GM18505 (cell line): ENCODE measurements around the gene FAM43B.

Experiments used
- ATAC-seq: cut with Tn5 transposase; IDR thresholded peaks from one replicate; pipeline ENCODE4 v1.9.1; 2021; ENCODE audit not compliant: unreplicated experiment
- POLR2A ChIP-seq: IDR thresholded peaks from 4 replicates; pipeline ENCODE4 v1.6.1; 2011; ENCODE audit warnings: borderline replicate concordance; ENCODE audit not compliant: insufficient read depth, insufficient read length; ENCODE audit errors: extremely low read depth

The FAM43B gene

DNA sequence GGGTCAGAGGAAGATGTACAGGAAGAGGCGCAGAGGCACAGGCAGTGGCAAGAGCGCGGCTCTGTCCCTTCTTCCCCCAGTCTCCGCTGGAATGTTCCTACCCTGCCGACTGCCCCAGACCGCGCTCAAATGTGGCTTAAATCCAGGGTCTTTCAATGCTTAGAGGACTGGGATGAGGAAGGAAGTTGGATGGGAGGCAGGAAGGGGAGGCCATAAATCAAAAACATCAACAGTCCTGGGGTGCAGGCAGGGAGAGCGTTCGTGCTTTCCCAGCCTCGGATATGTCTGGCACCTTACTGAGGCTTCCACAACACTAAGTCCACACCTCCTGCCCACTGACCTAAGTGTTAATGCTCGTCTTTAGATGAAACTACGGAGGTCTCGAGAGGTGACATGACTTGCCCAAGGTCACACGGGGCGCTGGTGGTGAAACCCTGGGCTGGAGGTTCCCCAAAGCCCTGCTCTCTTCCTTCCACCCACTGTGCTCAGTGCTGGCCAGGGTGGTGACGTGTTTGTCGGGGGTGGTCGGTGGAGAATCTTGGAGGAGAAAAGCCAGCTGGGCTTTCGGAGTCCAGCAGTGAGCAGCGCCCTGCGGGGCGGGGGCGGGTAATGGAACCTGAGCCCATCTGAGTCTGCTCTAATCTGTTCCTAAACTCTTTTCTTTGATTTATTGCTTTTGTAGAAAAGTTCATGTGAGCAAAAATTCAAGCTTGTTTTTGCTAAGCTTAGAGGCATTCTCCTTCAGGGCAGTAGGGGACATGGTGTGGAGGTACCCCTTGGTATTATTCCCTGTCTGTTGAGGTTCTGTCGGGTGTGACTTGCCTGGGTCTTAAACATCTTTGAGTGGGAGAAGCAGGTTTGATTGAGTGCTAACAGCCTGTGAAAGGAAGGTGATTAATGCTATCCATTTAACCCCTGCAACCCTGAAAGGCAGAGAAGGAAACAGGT lies 37.2 kb downstream of the FAM43B start:
- ATAC-seq, result no peak
- TF ChIP-seq POLR2A, result no peak

DNA sequence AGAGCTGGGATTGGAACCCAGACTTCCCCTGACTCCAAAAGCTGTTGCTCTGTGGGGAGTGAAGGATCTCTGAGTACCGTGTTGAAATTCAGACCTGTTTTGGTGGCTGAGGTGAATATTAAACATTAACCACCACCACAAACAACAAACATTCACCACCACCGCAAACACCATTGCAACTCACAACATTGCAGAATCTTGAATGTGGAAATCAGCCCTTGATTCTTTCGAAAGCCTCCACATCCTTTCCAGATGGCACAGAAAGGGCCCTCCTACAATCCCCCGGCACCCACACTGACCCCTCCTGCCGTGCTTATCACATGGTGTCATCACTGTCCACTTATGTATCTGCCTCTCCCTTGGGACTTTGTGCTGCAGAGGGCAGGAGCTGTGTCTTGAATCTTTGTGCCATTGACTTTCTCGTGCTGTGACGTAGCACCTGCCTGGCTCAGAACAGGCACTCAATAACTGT lies 38.0 kb downstream of the FAM43B start:
- no peak for TF ChIP-seq POLR2A

DNA sequence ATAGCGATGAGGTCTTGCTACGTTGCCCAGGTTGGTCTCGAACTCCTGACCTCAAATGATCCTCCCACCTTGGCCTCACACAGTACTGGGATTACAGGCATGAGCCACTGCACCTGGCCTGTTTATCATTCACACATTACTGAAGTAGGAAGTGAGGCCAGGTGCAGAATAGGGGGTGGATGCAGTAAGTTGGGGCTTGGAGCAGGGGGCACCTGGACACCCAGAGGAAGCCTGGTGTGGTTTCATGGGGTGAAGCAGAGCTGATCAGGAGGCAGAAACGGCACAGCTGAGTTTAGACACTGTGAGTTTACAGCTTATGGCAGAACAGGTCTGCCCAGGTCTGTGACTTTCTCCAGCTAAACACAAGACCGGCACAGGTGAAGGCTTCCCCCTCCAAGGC lies 41.4 kb downstream of the FAM43B start:
- TF ChIP-seq POLR2A, result no peak
- no peak for ATAC-seq

More for the DNA sequence above, 38.0 kb downstream of the FAM43B start:
- no peak for ATAC-seq

DNA sequence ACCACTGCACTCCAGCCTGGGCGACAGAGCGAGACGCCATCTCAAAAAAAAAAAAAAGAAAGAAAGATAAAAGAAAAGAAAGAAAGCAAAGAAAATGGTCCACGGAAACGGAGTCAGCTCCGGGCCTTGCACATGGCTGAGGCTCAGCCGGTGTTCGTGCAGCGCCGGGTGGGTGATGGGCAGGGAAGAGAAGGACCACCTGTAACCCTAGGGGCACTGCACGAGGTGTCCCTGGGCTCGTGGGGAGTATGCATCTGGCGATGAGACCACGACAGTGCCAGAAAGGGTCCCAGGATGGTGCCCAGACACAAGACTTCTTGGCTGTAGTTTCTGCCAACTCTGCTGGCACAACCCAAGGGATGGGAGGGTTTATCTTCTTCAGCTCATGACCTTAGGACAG lies 42.4 kb downstream of the FAM43B start:
- ATAC-seq, result no peak
- no peak for TF ChIP-seq POLR2A

DNA sequence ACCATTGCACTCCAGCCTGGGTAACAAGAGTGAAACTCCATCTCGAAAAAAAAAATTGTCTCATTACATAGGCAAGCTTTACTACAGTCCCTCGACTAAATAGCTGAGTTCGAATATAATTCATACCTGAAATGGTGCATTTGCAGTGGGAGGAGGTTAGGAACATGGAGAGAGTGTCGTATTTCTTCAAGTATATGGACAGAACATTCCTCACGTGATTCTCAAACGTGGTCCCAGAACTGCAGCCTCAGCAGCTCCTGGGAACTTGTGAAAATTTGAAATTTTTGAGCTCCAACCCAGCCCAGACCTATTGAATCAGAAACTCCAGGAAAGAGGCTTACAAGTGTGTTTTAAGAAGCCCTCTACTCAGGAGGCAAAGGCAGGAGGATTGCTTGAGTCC lies 43.7 kb downstream of the FAM43B start:
- ATAC-seq, result no peak
- no peak for TF ChIP-seq POLR2A

DNA sequence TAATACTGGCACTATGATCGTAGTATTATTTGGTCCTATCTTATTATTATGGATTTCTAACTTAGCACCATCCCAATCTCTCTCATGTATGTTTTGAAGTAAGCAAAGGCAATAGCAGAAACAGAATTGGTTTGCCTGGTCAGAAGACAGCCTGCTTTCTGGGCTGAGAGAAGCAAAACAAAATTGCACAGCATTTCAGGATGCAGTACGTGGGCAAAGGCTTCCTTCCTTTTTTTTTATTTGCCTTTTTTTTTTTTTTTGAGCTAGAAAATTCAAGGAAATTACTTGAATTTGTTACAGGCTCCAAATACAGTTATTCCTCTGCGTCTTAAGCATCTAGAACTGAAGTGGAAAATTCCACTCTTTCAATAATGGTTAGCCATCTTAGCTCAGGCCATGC lies 45.3 kb downstream of the FAM43B start:
- no peak for ATAC-seq
- TF ChIP-seq POLR2A, result no peak

DNA sequence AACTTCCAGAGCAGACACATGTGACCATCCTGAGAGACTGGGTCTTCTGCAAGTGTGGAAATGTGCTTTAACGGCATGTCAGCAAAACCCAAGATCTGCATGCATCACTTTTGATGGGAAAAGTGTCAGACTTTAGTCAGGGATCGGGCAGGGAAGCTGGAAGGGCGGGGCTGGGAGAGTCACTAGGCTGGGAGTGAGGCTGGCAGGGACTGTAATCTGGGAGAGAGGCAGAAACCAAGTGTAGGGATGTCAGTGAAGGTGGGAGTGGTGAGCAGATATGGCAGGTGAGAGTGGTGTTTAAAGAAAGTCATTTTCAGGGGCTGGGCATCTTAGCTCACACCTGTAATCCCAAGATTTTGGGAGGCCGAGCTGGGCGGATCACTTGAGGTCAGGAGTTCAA lies 47.8 kb downstream of the FAM43B start:
- ATAC-seq, result no peak
- TF ChIP-seq POLR2A, result no peak

DNA sequence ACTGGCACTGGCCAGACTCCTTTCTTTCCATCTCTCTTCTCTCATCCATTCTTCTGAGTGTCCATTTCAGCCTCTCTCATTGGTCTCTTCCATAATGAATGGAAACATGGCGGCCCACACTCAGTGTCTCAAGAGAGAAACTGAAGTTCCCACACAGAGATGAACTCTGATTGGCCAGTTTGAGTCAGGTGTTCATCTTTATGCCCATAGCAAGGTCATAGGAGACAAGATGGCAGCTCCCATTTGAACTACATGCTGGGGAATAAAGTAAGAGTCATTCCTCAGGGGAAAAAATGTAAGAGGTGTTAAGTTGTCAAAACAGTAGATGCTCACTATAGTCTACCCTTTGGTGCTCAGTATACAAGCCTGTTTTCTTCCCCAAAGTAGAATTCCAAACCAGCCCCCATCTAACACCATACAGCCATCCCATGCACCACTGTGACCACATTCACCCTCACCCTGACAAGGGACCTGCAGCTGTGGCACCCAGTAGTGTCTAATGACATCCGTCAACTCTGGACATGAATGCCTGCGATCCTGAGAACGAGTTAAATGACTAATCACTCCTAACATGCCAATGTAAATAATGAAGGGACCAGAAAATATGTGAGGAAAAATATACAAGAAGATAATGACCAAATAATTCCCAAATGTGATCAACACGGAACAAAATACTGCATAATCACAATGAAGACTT lies 48.9 kb downstream of the FAM43B start:
- no peak for TF ChIP-seq POLR2A
- ATAC-seq, result no peak

DNA sequence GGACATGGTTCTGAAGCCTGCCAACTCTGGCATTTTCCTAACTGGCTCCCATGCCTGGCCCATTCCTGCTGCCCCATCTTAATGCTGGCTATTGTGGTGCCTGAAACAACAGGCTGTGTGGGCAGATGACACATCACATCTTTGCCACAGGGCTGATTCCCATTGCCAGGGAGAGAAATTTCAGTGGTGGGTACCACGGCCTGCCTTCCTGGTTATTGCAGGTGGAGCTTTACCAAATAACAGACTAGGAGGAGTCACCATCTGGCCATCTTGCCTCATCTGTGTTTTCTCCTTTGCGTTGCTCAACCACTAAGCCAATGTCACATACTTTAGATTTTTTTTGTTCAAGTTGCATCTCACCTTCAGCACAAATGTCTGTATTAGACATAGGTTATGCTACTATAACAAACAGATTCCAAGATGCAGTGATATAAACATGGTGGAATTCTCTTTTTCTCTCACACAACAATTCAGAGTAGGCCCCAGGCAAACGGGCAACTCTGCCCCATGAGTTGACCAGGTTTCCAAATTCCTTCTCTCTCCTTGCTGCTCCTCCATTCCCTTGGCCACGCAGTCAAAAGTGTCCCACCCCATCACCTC lies 50.6 kb downstream of the FAM43B start:
- no peak for TF ChIP-seq POLR2A
- ATAC-seq, result no peak

DNA sequence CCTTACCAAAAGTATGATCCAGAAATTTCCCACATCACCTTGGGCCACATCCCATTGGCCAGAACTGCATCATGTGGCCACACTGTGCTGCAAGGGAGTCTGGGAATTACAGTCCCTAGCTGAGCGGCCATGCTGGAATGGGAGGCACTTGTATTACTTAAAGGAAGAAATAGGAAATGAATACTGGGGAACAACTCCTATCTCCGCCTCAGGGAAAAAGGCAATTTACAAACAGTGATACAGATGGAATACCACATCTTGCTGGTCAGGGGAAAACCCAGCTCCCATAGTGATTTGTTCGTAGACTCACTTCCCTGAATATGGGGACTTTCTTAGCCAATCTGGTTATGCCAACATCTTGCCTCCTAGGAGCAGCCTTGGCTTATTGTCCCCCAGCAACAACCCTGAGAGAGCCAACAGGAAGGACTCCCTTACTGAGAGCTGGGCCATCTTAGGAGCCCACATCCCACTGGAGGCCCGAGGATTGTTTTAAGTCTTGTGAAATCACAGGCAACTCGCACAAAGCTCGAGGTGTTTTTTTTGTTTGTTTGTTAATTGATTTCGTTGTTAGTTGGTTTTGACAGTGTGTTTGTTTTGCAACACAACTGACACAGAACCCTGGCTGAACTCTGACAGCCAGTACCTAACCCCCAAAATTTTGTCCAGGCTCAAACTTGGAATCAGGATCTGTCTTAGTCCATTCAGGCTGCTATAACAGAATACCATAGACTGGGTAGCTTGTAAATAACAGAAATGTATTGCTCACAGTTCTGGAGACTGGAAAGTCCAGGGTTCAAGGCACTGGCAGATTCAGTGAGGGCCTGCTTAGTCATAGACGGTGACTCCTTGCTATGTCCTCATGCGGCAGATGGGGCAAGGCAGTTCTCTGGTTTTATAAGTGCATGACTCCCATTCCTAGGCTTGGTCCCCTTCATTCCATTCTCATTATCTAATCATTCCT lies 51.4 kb downstream of the FAM43B start:
- no peak for ATAC-seq
- TF ChIP-seq POLR2A, result no peak
